ENCODE data around the gene TAS2R13.

TAS2R13 gene

GRCh38 chr12:10909462-10909861 is at the start of gene TAS2R13:
TAS2R13 (minus strand) TSS chr12:10909562; CDS start chr12:10909298, 264 bp downstream.
- DNase-seq: no peak

GRCh38 chr12:10957741-10958140 is 48.4 kb upstream of the TAS2R13 start:
- no peak for DNase-seq

- no peak for DNase-seq
Observed at GRCh38 chr12:10956085-10956484, 46.7 kb upstream of the TAS2R13 start.

GRCh38 chr12:10952645-10953044 is 43.3 kb upstream of the TAS2R13 start:
- peak; percentile 4 to 20 for DNase-seq

GRCh38 chr12:10943167-10943566 is 33.8 kb upstream of the TAS2R13 start:
- DNase-seq: no peak

GRCh38 chr12:10941916-10942607 is 32.7 kb upstream of the TAS2R13 start:
- no peak for DNase-seq

- DNase-seq: no peak
Observed at GRCh38 chr12:10941369-10941768, 32.0 kb upstream of the TAS2R13 start.

GRCh38 chr12:10940389-10940788 is 31.0 kb upstream of the TAS2R13 start:
- no peak for DNase-seq

- no peak for DNase-seq
Observed at GRCh38 chr12:10939163-10939562, 29.8 kb upstream of the TAS2R13 start, which contains the start of gene TAS2R14. TAS2R14 (minus strand) TSS chr12:10939263; CDS start chr12:10939207, 56 bp downstream.

GRCh38 chr12:10936506-10936905 is 27.1 kb upstream of the TAS2R13 start:
- no peak for DNase-seq

GRCh38 chr12:10928746-10929286 is 19.5 kb upstream of the TAS2R13 start, which contains the start of gene PRH2:
PRH2 (plus strand) TSS chr12:10929236; CDS start chr12:10929274, 38 bp downstream.
- DNase-seq: no peak

- no peak for DNase-seq
Observed at GRCh38 chr12:10926269-10926668, 16.9 kb upstream of the TAS2R13 start.

- no peak for DNase-seq
Observed at GRCh38 chr12:10919809-10920208, 10.4 kb upstream of the TAS2R13 start.

- DNase-seq: no peak
Observed at GRCh38 chr12:10910380-10910779, 1.0 kb upstream of the TAS2R13 start.

GRCh38 chr12:10904686-10905085 is 4.7 kb downstream of the TAS2R13 start:
- DNase-seq: no peak

GRCh38 chr12:10901427-10901826 is 7.9 kb downstream of the TAS2R13 start:
- DNase-seq: no peak

GRCh38 chr12:10900972-10901371 is 8.4 kb downstream of the TAS2R13 start:
- DNase-seq: no peak

GRCh38 chr12:10900530-10900929 is 8.8 kb downstream of the TAS2R13 start:
- no peak for DNase-seq

- no peak for DNase-seq
Observed at GRCh38 chr12:10896854-10897253, 12.5 kb downstream of the TAS2R13 start.

- no peak for DNase-seq
Observed at GRCh38 chr12:10891937-10892336, 17.4 kb downstream of the TAS2R13 start.

GRCh38 chr12:10889226-10889625 is 20.1 kb downstream of the TAS2R13 start:
- DNase-seq: no peak

GRCh38 chr12:10884086-10884725 is 25.2 kb downstream of the TAS2R13 start, which contains the start of gene PRH1:
PRH1 (minus strand) TSS chr12:10884255; CDS start chr12:10884217, 38 bp downstream.
- no peak for DNase-seq

- DNase-seq: no peak
Observed at GRCh38 chr12:10873378-10873777, 36.0 kb downstream of the TAS2R13 start.

- no peak for DNase-seq
Observed at GRCh38 chr12:10867381-10867780, 42.0 kb downstream of the TAS2R13 start.
